HG03575 (cell line): ENCODE results near the gene PLEKHN1.
"Not testable (repeated sequence)": the region's sequence is repeated elsewhere in the genome, so short reads cannot be mapped to it uniquely, and the experiment has no call there.

Experiments
- ATAC-seq: cut with Tn5 transposase; IDR thresholded peaks from one replicate; pipeline ENCODE4 v1.9.1; 2021; ENCODE audit not compliant: unreplicated experiment, insufficient number of reproducible peaks, low FRiP score; ENCODE audit errors: extremely low read depth

PLEKHN1 gene

DNA sequence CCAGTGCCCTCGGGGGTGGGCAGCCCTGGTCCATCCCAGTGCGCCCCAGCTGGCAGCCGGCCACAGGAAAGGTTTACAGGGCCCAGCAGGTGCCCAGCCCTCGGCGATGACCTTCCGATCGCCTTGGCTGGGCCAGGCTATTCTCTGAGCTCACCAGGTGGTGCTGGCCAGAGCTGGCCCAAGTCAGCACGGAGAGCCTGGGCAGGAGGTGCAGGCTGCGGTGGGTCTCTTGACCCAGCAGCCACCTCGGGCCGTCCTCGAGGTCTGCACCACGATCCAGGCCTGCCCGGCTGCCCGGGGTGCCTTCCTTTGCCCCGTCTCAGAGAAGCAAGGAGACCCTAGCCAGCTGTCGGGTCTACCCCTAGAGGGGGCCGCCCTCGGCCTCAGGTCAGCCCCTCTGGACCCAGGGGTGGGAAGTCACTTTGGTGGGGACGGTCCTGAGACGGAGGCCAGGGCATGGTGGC, 15.2 kb downstream of the PLEKHN1 start:
- ATAC-seq, result no peak

DNA sequence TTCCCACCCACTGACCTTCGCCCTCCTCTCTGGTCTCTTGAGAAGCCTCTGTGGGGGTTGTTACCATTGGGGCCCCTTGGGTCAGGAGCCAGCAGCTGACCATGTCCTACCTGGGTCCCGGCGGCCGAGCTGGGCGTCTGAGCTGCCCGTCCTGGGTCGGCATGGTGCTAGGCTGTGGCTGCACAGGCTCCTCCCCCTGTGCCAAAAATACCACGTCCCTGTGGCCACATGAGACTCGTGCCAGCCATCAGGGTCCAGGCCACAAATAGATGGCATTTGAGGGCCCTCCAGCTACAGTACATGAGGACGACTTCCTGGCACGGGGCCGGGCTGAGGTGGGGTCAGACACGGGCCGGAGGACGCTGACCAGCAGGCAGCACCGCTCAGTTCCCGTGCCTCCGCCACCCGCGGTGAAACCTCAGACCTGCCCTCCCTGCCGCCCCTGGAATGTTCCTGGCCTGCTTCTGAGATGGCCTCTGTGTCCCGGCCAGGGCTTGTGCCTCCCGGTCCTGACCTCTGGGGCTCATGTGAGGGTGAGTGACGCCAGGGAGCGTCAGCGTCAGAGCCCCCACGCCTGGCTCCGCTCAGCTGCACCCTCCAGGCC, 15.8 kb downstream of the PLEKHN1 start, which contains the start of gene PERM1:
PERM1 (minus strand) TSS at position 139 of the 604 bp plus-strand sequence. CDS start 1,064 bp downstream, outside the sequence.
- ATAC-seq, result no peak

DNA sequence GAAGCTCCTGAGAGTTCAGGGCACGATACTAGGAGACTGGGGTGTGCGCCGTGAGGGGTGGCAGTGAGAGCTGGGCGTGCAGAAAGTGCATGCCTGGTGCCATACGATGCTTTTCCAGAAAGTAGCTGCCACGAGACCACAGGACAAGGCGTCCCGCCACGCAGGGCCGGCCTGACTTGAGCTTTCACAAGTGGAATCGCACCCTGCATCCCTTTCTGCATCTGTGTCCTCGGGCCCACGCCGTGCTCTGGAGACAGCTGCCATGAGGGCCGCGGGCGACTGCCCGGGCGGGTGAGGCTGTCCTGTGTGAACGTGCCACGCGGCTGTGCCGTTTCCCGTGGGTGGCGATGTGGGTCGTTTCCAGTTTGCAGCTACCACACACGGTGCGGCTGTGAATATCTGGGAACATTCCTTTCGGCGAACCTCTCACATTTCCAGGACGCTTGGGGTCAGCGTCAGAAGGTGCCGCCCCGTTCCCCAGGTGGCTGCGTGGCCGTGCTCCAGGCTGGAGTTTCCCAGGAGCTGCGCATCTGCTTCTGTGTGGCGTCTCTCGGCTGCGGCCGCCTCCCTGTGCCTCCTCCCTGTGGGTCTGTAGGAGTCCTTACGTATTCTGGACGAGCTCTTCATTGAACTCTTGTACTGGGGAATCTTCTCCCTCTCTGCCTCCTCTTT, 16.6 kb downstream of the PLEKHN1 start:
- no peak for ATAC-seq

- no peak for ATAC-seq
These were observed 17.7 kb downstream of the PLEKHN1 start for GRCh38 chr1:983798-984475.

DNA sequence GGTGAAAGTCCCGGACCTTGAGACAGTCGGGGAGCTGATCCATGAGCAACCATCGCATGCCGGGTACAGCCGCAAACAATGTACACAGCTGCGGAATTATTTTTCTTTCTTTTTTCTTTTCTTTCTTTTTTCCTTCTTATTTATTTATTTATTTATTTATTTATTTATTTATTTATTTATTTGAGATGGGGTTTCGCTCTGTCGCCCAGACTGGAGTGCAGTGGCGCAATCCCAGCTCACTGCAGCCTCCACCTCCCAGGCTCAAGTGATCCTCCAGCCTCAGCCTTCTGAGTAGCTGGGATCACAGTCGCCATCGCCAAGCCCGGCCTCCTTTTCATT, 18.2 kb downstream of the PLEKHN1 start:
- ATAC-seq, result no peak

DNA sequence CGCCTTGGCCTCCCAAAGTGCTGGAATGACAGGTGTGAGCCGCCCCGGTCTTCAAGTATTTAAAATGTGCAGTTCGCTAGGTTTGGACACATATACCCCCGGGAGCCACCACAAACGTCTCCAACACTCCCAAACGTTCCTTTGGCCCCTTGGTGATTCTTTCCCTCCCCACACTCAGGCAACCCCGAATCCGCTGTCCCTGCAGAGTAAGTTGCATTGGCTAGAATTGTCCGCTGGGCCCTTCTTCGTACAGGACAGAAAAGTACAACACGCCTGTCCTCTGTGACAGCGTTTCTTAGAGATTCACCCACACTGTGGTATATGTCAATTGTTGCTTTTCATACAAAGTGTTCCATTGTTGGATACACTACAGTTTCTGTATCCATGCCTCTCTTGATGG, 18.8 kb downstream of the PLEKHN1 start:
- ATAC-seq, result no peak

GRCh38 chr1:988061-988460, 21.8 kb downstream of the PLEKHN1 start:
- not testable (repeated sequence) for ATAC-seq

DNA sequence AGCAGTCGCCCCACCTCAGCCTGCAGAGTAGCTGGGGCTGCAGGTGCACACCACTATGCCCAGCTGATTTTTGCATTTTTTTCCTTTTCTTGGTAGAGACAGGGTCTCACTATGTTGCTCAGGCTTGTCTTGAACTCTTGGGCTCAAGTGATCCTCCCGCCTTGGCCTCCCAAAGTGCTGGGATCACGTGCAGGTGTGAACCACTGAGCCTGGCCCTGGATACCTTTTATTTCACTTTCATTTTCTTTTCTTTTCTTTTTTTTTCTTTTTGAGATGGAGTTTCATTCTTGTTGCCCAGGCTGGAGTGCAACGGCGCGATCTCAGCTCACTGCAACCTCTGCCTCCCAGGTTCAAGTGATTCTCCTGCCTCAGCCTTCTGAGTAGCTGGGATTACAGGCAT, 25.0 kb downstream of the PLEKHN1 start:
- not testable (repeated sequence) for ATAC-seq

- no peak for ATAC-seq
These were observed 25.6 kb downstream of the PLEKHN1 start for GRCh38 chr1:991895-992294.

DNA sequence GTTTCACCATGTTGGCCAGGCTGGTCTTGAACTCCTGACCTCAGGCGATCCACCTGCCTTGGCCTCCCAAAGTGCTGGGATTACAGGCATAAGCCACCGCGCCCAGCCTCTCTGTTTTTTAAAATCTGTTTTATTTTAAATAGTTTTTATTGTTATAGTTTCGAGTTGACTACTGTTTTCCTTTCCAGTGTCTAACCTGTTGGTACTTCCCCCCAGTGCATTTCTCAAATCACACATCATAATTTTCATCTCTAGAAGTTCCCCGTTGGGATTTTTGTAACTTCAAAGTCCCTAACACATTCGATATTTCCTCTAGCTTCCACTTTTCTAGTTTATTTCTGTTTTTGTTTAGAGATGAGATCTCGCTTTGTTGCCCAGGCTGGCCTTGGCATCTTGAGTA, 26.1 kb downstream of the PLEKHN1 start:
- no peak for ATAC-seq

DNA sequence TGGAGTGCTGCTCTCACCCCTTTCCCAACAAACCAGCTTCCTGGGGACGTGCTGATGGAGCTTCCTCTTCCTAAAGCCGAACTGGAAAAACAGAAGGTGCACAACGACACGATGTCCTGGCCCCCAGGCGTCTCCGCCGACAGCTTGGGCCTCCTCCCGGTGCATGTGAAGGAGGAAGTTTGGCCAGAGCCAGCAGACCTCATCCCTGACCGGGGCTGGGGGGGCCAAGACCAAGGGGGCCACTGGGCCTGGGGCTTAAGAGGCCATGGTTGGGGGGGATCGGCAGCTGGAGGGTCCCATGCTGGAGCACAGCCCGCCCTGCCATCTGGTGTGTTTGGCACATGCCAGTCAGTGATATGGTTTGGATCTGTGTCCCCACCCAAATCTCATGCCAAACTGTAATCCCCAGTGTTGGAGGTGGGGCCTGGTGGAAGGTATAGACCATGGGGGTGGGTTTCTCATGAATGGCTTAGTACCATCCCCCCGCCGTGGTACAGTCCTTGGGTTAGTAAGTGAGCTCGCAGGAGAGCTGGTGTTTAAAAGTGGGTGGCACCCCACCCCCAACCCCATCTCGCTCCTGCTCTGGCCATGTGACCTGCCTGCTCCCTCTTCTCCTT, 27.2 kb downstream of the PLEKHN1 start:
- no peak for ATAC-seq

DNA sequence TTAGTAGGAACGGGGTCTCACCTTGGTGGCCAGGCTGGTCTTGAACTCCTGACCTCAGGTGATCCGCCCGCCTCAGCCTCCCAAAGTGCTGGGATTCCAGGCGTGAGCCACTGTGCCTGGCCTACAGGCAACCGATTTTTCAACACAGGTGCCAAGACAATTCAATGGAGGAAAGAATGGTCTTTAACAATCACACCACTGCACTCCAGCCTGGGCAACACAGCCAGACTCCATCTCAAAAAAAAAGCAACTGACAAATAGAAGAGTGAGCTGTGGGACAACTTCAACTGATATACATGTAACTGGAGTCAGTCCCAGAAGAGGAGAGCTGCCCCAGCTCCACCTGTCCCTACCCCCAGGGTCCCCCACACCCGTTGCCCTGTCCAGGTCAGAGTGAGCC, 28.3 kb downstream of the PLEKHN1 start:
- ATAC-seq, result not testable (repeated sequence)

DNA sequence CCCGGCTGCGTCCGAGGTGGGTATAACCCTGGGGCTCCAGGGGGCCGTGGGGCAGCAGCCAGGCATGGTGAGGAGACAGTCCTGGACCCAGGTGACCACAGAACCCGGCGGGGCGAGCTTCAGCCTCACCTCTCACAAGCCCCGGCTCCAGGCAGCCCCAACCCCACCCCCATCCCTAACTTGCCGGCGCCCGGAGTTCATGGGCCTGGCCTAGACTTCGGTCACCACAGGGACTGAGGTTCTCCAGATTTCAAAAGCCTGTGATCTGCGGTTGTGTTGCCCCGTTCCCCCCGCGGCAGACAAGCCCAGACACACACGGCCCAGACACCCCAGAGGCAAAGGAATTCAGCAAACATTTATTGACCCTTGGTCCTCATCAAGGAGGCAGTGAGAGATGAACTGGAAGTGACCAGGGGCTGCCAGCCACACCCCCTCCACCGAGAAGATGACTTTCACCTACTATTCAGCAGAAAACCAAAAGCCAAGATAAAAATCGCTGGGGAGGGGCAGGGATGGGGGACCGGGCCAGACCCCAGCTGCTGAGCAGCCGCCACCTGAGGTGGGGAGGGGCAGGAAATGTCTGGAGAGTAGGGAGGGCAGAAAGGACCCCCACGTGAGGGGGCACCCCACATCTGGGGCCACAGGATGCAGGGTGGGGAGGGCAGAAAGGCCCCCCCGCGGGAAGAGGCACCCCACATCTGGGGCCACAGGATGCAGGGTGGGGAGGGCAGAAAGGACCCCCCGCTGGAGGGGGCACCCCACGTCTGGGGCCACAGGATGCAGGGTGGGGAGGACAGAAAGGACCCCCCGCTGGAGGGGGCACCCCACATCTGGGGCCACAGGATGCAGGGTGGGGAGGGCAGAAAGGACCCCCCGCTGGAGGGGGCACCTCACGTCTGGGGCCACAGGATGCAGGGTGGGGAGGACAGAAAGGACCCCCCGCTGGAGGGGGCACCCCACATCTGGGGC, 29.7 kb downstream of the PLEKHN1 start:
- no peak for ATAC-seq

DNA sequence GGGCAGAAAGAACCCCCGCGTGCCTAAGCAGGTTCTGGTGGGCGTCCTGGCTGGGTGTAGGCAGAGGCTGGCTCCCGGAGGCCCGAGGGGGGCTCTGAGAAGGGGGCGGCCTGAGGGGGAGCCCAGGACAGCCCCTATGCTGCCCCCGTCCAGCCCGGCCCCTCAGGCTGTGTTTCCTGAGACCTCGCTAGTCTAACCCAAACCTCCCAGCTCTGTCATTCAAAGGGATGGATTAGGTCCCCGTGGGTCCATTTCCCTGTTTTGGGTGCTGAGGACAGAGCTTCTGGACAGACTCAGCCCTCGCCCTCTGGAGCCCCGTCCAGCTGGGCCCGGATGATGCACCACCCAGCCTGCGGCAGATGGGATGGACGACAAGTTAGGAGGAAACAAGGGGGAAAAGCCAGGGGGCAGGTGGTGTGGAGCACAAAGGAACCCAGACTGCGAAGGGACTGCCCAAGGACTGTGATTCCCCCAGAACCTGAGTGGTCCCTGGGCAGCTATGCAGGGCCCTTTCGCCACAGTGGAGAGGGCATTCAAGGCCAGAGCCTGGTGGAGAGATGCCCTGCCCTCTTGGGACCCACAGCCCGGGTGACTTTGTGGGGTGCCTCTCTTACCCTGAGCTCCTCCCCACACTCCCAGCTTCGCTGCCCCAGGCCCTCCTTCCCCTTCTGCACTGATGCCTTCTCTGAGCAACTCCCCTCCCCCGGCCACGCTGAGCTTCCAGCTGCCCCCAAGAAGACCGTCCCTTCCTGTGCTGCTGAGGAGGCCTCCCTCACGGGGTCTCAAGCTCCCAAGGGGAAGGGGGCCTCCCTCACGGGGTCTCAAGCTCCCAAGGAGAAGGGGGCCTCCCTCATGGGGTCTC, 30.8 kb downstream of the PLEKHN1 start:
- no peak for ATAC-seq

DNA sequence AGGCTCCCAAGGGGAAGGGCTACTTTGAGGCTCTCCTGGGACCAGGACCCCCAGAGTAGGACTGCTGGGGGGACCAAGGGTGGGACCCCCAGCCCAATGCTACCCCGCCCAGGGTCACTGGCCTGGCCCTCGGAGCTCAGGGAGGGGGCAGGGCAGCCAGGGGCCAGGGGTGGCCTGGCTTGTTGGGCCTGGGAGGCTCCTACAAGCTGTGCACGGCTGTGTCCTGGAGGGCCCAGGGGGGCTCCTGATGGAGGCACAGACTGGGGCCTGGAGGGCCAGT, 31.4 kb downstream of the PLEKHN1 start:
- ATAC-seq, result no peak

GRCh38 chr1:997993-998744, 31.9 kb downstream of the PLEKHN1 start:
- no peak for ATAC-seq

DNA sequence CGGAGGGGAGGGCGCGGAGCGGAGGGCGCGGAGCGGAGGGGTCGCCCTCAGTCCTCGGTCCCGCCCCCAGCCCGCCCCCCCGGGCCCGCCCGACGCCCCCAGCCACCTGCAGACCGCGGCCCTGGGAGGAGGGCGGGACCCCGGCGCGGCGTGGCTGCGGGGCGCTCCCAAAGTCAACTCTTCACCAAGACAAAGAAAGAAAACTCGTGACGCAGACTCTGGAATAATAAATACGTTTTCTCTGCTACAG, 32.4 kb downstream of the PLEKHN1 start:
- ATAC-seq, result no peak
